Heart left ventricle (tissue), 16 donors: ENCODE measurements around the gene KCNQ2. TPM values are rescaled to one million over a fixed set of nuclear protein-coding genes. Genes with fewer than 3 reads are reported as not detected.

ENCODE experiments used
- ATAC-seq, 4 donors: fragments of 200-7000 bp; cut with Tn5 transposase; one replicate each; pipeline ENCODE4 v1.9.1; 2020 to 2022; ENCODE audit warnings: moderate library complexity in 4 of 4, mild to moderate bottlenecking in 3 of 4, moderate number of reproducible peaks in 1 of 4
- DNase-seq, 5 donors: peaks; one replicate each; pipeline ENCODE4 v3.0.0-alpha.2; 2020
- H3K27ac ChIP-seq, 12 donors: fragments of 200-600 bp; sonication (generic) in 4 of 12; one replicate each; pipeline versions ENCODE4 v1.5.0 to v1.8.0; 2016 to 2022; ENCODE audit warnings: mild to moderate bottlenecking in 2 of 12
- H3K27me3 ChIP-seq, 9 donors: fragments of 200-600 bp; sonication (generic) in 2 of 9; one replicate each; pipeline versions ENCODE4 v1.5.1 to v1.8.0; 2016 to 2022; ENCODE audit warnings: mild to moderate bottlenecking in 3 of 9
- H3K36me3 ChIP-seq, 9 donors: fragments of 200-600 bp; sonication (generic) in 2 of 9; one replicate each; pipeline versions ENCODE4 v1.5.0 to v1.8.0; 2018 to 2022; ENCODE audit warnings: mild to moderate bottlenecking in 2 of 9
- H3K4me1 ChIP-seq, 12 donors: fragments of 200-600 bp; sonication (generic) in 4 of 12; one replicate each; pipeline versions ENCODE4 v1.5.0 to v1.8.0; 2016 to 2022; ENCODE audit warnings: mild to moderate bottlenecking in 3 of 12
- H3K4me3 ChIP-seq, 12 donors: fragments of 200-600 bp; sonication (generic) in 4 of 12; one replicate each; pipeline versions ENCODE4 v1.5.0 to v1.8.0; 2017 to 2022; ENCODE audit warnings: mild to moderate bottlenecking in 9 of 12, moderate library complexity in 4 of 12
- H3K9me3 ChIP-seq, 12 donors: fragments of 200-600 bp; sonication (generic) in 4 of 12; one replicate each; pipeline versions ENCODE4 v1.5.0 to v1.8.0; 2016 to 2022; ENCODE audit warnings: mild to moderate bottlenecking in 1 of 12
- POLR2A ChIP-seq, 2 donors: fragments of 450-650 bp; IDR thresholded peaks; one replicate each; pipeline ENCODE4 v1.6.1; 2017; ENCODE audit warnings: antibody characterized with exemption in 2 of 2, mild to moderate bottlenecking in 2 of 2, moderate library complexity in 2 of 2
- WGBS, 4 donors: extraction: QIAGEN DNeasy Blood & Tissue Kit in 2 of 4; methylation state at CpG; one replicate each; pipeline versions ENCODE4 v1.1.5 to v1.1.7; 2013 to 2018; 5-methylcytosine and 5-hydroxymethylcytosine counted together
- intact Hi-C, 10 donors: fragments of 100-400 bp; cut with DNase I; formaldehyde crosslinking; loops; one replicate each; pipeline versions ENCODE4 v1.11.1 to v1.14.2; 2022
- polyA plus RNA-seq, 2 donors: library from polyadenylated mRNA; stranded (reverse); fragments of 200-250 nt; gene quantifications; one replicate each; pipeline ENCODE4 v1.2.3, GENCODE V29; 2013
- total RNA-seq, 9 donors: library from RNA; depleted of rRNA in 2 of 9; stranded (reverse); fragments of >200 nt in 2 of 9; fragmentation: NEBNext Ultra II Directional in 3 of 9; extraction: Animal tissue kit (Norgen Biotek cat#: 25700) in 3 of 9; gene quantifications; one replicate each; pipeline versions ENCODE4 v1.1.0 to v1.2.4, GENCODE V29; 2016 to 2023
- TF ChIP-seq, protein P1 (sequence below), 12 donors: fragments of 200-600 bp; sonication (generic) in 4 of 12; IDR thresholded peaks; one replicate each; pipeline versions ENCODE4 v1.5.0 to v1.8.0; 2018 to 2022; ENCODE audit warnings: antibody characterized with exemption in 12 of 12, mild to moderate bottlenecking in 5 of 12
- donor health status: ischemic (EF 13 %, LVEDD 7.1; RV severe dilation, severe dysfunction).
- donor health status: healthy with polysubstance abuse.
- donor health status: DM: no; HTN: yes; CAD: no.
- donor health status: DM: no; HTN: no; CAD: no.
- donor health status: ischemic (EF 25% LVEDD 6.9; RV normal size, moderate dysfunction).
- donor health status: ischemic (EF 25% LVEDD 5.7; RV mildly dilated, moderate dysfunction).
- donor health status: healthy.
- donor health status: DM: yes; HTN: yes; CAD: no.
- donor health status: ischemic (EF 35%, LVEDD 5.7; RV mildly dilated, moderate dysfunction).
- donor health status: nonischemic (EF 11% LVEDD 7.7; RV severe dilation, severe dysfunction).
- donor health status: DM: yes; HTN: yes; CAD: no.
- donor health status: PGD.
- donor health status: ischemic (EF 29% LVEDD 5.4; RV normal size, mild dysfunction).
- donor health status: nonischemic (EF 23%, LVEDD 6.1; RV moderate dilation, normal function).

The KCNQ2 gene
- total and polyA plus RNA-seq, 11 donors: 0.06 to 2.6 (median 0.65) TPM; not detected in 7

DNA sequence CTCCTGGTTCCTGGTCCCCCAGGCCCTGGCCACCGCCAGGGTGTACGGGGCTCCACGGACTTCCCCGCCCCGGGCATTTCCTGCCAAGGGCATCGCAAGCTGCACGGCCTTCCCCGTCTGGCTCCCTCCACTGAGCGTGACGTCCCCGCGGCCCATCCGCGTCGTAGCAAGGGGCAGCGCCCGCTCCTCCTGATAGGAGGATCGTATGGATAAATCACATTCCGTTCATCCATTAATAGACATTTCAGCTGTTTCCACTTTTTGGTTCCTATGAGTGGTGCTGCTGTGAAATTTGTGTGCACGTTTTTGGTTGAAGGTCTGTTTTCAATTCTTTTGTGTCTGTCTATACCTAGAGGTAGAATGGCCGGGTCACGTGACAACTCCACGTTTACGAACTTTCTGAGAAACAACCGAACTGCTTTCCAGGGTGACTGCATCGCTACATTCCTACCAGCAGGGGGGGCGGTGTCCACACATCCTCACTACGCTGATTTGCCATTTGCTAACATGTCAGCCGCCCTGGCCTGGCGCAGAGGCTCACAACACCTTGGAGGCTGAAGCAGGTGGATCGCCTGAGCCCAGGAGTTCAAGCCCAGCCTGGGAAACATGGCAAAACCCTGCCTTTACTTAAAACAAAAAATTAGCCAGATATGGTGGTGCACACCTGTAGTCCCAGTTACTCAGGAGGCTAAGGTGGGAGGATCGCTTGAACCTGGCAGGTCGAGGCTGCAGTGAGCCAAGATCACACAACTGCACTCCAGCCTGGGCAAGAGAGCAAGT is 37.7 kb downstream of the KCNQ2 start:
- H3K27me3 ChIP-seq: peaks cover 0 to 9% (median 0%) of the 10 kb centered on the region in 9 donors
- no peaks in the 10 kb centered on the region for H3K36me3 ChIP-seq
- no peak for TF ChIP-seq POLR2A (IDR thresholded peaks at IDR 0.05)
- TF ChIP-seq, protein P1, sequence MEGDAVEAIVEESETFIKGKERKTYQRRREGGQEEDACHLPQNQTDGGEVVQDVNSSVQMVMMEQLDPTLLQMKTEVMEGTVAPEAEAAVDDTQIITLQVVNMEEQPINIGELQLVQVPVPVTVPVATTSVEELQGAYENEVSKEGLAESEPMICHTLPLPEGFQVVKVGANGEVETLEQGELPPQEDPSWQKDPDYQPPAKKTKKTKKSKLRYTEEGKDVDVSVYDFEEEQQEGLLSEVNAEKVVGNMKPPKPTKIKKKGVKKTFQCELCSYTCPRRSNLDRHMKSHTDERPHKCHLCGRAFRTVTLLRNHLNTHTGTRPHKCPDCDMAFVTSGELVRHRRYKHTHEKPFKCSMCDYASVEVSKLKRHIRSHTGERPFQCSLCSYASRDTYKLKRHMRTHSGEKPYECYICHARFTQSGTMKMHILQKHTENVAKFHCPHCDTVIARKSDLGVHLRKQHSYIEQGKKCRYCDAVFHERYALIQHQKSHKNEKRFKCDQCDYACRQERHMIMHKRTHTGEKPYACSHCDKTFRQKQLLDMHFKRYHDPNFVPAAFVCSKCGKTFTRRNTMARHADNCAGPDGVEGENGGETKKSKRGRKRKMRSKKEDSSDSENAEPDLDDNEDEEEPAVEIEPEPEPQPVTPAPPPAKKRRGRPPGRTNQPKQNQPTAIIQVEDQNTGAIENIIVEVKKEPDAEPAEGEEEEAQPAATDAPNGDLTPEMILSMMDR (IDR thresholded peaks at IDR 0.05): peak; percentile 59 to 93 (median 74)
- H3K9me3 ChIP-seq: no peaks in the 10 kb centered on the region
- peak in 4 of 5 donors; percentile 30 to 69 (median 55) for DNase-seq
- peak in 2 of 4 donors; percentile 57 to 61 for ATAC-seq
- 39 to 49% (median 42%) methylated on average over 32 to 33 of the region's 33 CpGs for WGBS, 4 donors
- intact Hi-C loops: no loop called here
- peak overlapping the region in 2 of 12 donors; percentile 51 to 64 for H3K27ac ChIP-seq
- H3K4me1 ChIP-seq: peaks cover 0 to 7% (median 0%) of the 10 kb centered on the region in 12 donors
- H3K4me3 ChIP-seq: peak overlapping the region in 2 of 12 donors; percentile 7 to 21

DNA sequence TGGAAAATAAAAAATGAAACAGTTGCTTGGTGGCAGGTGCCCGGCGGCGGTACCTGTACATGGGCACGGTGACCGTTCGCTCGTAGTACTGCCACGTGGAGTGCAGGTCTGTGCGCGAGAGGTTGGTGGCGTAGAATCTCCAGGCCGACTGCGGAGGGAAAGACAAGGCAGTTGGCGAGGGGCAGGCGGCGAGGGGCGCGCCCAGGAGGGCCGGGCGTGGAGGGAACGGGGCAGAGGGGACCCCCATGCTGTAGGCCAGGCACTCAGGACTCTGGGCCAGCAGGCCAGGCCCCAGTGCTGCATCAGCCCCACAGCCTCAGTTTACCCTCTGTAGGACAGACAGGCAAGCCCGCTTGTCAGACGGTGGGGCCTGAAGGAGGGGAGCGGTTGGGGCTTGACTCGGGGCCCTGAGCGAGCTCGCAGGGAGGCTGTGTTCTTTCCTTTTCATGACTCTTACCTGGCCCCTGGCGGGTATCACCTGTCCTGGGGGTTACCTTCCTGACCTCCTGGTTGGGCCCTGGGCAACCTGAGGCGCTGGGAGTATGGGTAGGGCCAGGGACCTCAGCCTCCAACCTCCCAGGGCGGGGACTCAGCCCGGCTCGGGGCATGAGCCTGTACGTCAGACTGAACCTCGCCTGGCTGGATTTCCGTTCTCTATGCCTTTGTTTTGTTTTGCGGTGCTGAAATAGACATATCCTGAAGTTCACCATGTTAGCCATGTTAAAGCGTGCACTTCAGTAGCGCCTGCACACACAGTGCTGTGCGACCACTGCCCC is 38.5 kb downstream of the KCNQ2 start:
- peaks cover 0 to 5% (median 0%) of the 10 kb centered on the region in 9 donors for H3K27me3 ChIP-seq
- WGBS, 4 donors: 84 to 91% (median 88%) methylated on average over 38 to 39 of the region's 39 CpGs
- peak overlapping the region in 1 of 12 donors; percentile 21 for H3K4me3 ChIP-seq
- peak overlapping the region in 2 of 12 donors; percentile 51 to 64 for H3K27ac ChIP-seq
- intact Hi-C loops: no loop called here
- DNase-seq (no peak), ATAC-seq (peak in 2 of 4 donors; percentile 37 to 64)
- H3K9me3 ChIP-seq: no peaks in the 10 kb centered on the region
- H3K36me3 ChIP-seq: no peaks in the 10 kb centered on the region
- no peak for TF ChIP-seq POLR2A (IDR thresholded peaks at IDR 0.05)
- TF ChIP-seq, protein P1 (IDR thresholded peaks at IDR 0.05): no peak
- H3K4me1 ChIP-seq: peaks cover 0 to 7% (median 0%) of the 10 kb centered on the region in 12 donors

DNA sequence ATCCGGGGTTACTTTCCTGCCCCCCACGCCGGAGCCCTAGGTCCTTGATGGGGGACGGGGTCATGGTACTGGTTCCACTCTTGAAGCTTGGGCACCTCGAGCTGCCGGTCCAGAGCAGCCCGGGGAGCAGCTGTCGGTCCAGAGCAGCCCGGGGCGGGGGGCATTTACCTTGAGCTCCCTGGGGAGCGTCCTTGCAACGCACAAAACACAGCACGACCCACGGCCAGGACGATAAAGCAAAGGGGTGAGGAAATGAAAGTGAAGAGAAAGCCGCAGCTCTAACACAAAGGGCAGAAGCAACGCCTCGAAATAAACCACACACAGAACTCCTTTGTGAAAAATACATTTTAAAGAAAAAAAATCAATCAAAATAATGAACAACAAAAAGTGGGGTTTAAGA is 39.1 kb downstream of the KCNQ2 start:
- TF ChIP-seq, protein P1 (IDR thresholded peaks at IDR 0.05): no peak
- no peak for TF ChIP-seq POLR2A (IDR thresholded peaks at IDR 0.05)
- Histone ChIP-seq H3K36me3 (no peaks in the 10 kb centered on the region), H3K4me3 (no peak overlapping the region), H3K27me3 (peaks cover 0 to 5% (median 0%) of the 10 kb centered on the region in 9 donors), H3K9me3 (no peaks in the 10 kb centered on the region), H3K27ac (no peak overlapping the region), H3K4me1 (peaks cover 0 to 7% (median 0%) of the 10 kb centered on the region in 12 donors)
- intact Hi-C loops: no loop called here
- DNase-seq: no peak
- WGBS, 4 donors: 87 to 88% (median 88%) methylated on average over 18 of the region's 18 CpGs
- no peak for ATAC-seq
